WTC11 (cell line): ENCODE measurements around the gene GSTO2. TPM values are rescaled to one million over a fixed set of nuclear protein-coding genes. Genes with fewer than 3 reads are reported as not detected.

Source experiments
- ATAC-seq: fragments of 200-7000 bp; cut with Tn5 transposase; 2 replicates; pipeline ENCODE4 v1.10.0; 2021; ENCODE audit warnings: mild to moderate bottlenecking, moderate library complexity
- CTCF ChIA-PET: fragments of 300-600 bp; sonication (Branson Sonifier 250); formaldehyde crosslinking; loops from one replicate; lab custom pipeline; 2021; ENCODE audit warnings: antibody characterized with exemption; lab: Charles Lee
- POLR2A ChIA-PET: fragments of 350-600 bp; sonication (Branson Sonifier 250); formaldehyde crosslinking; loops from one replicate; lab custom pipeline; 2021; ENCODE audit warnings: antibody characterized with exemption; lab: Charles Lee
- DNase-seq: peaks from one replicate; pipeline ENCODE4 v3.0.0; 2021; ENCODE audit warnings: low spot score
- H3K27ac Mint-ChIP-seq: 2 replicates; pipeline ENCODE4 v1.8.0; 2021; ENCODE audit warnings: mixed read lengths
- H3K27me3 Mint-ChIP-seq: 2 replicates; pipeline ENCODE4 v1.8.0; 2021; ENCODE audit warnings: low read depth, mild to moderate bottlenecking, moderate library complexity, mixed read lengths
- H3K36me3 Mint-ChIP-seq: 2 replicates; pipeline ENCODE4 v1.8.0; 2021; ENCODE audit warnings: mixed read lengths
- H3K4me1 Mint-ChIP-seq: 2 replicates; pipeline ENCODE4 v1.8.0; 2022; ENCODE audit warnings: mixed read lengths
- H3K4me3 Mint-ChIP-seq: 2 replicates; pipeline ENCODE4 v1.8.0; 2021; ENCODE audit warnings: mild to moderate bottlenecking, moderate library complexity, mixed read lengths
- H3K9me3 Mint-ChIP-seq: 2 replicates; pipeline ENCODE4 v1.8.0; 2021; ENCODE audit warnings: mixed read lengths
- ATF6 ChIP-seq: sonication (generic); formaldehyde crosslinking; IDR thresholded peaks from 2 replicates; pipeline ENCODE4 v1.8.1; 2023; ENCODE audit warnings: mild to moderate bottlenecking, missing genetic modification reagents
- CDX4 ChIP-seq: fragments of 250-450 bp; sonication (Bioruptor Pico); IDR thresholded peaks from 2 replicates; pipeline ENCODE4 v1.9.0; 2021; ENCODE audit warnings: moderate library complexity, mild to moderate bottlenecking, inconsistent platforms, borderline replicate concordance
- CREB1 ChIP-seq: sonication (generic); formaldehyde crosslinking; IDR thresholded peaks from 2 replicates; pipeline ENCODE4 v1.8.0; 2023; ENCODE audit warnings: mild to moderate bottlenecking, missing genetic modification reagents
- ELF4 ChIP-seq: sonication (generic); formaldehyde crosslinking; IDR thresholded peaks from 2 replicates; pipeline ENCODE4 v1.8.1; 2022; ENCODE audit warnings: low read depth, mild to moderate bottlenecking, moderate library complexity, missing genetic modification reagents
- GTF2I ChIP-seq: fragments of 250-450 bp; sonication (Bioruptor Pico); conservative IDR thresholded peaks from 2 replicates; pipeline ENCODE4 v1.4.0; 2021; ENCODE audit warnings: mild to moderate bottlenecking
- HMGXB4 ChIP-seq: sonication (generic); formaldehyde crosslinking; IDR thresholded peaks from 2 replicates; pipeline ENCODE4 v1.8.1; 2023; ENCODE audit warnings: mild to moderate bottlenecking, moderate library complexity, missing genetic modification reagents
- JAZF1 ChIP-seq: fragments of 250-450 bp; sonication (Bioruptor Pico); IDR thresholded peaks from 2 replicates; pipeline ENCODE4 v1.9.0; 2021; ENCODE audit warnings: moderate library complexity, mild to moderate bottlenecking, inconsistent platforms
- MYBL2 ChIP-seq: sonication (generic); formaldehyde crosslinking; IDR thresholded peaks from 2 replicates; pipeline ENCODE4 v1.8.1; 2023; ENCODE audit warnings: mild to moderate bottlenecking, moderate library complexity, missing genetic modification reagents
- PRDM15 ChIP-seq: sonication (generic); formaldehyde crosslinking; IDR thresholded peaks from 2 replicates; pipeline ENCODE4 v1.8.0; 2022; ENCODE audit warnings: missing genetic modification reagents
- PRRX2 ChIP-seq: fragments of 250-450 bp; sonication (Bioruptor Pico); IDR thresholded peaks from 2 replicates; pipeline ENCODE4 v1.8.0; 2021; ENCODE audit warnings: mild to moderate bottlenecking
- RELA ChIP-seq: sonication (generic); formaldehyde crosslinking; IDR thresholded peaks from 2 replicates; pipeline ENCODE4 v1.8.1; 2022; ENCODE audit warnings: missing genetic modification reagents, mild to moderate bottlenecking, borderline replicate concordance
- RORB ChIP-seq: fragments of 250-450 bp; sonication (Bioruptor Pico); IDR thresholded peaks from 2 replicates; pipeline ENCODE4 v1.9.0; 2021; ENCODE audit warnings: mild to moderate bottlenecking
- SMAD3 ChIP-seq: sonication (generic); formaldehyde crosslinking; IDR thresholded peaks from 2 replicates; pipeline ENCODE4 v1.8.0; 2022; ENCODE audit warnings: missing genetic modification reagents, mild to moderate bottlenecking, borderline replicate concordance
- SOX15 ChIP-seq: fragments of 250-450 bp; sonication (Bioruptor Pico); IDR thresholded peaks from 2 replicates; pipeline ENCODE4 v1.9.0; 2021; ENCODE audit warnings: mild to moderate bottlenecking
- SP1 ChIP-seq: sonication (generic); formaldehyde crosslinking; conservative IDR thresholded peaks from 2 replicates; pipeline ENCODE4 v1.8.1; 2022; ENCODE audit warnings: missing genetic modification reagents
- TEAD1 ChIP-seq: sonication (generic); formaldehyde crosslinking; IDR thresholded peaks from 2 replicates; pipeline ENCODE4 v1.8.0; 2022; ENCODE audit warnings: mild to moderate bottlenecking, missing genetic modification reagents
- USF1 ChIP-seq: sonication (generic); formaldehyde crosslinking; IDR thresholded peaks from 2 replicates; pipeline ENCODE4 v1.8.0; 2022; ENCODE audit warnings: mild to moderate bottlenecking, missing genetic modification reagents
- ZBTB43 ChIP-seq: sonication (generic); formaldehyde crosslinking; IDR thresholded peaks from 2 replicates; pipeline ENCODE4 v1.8.1; 2023; ENCODE audit warnings: mild to moderate bottlenecking, missing genetic modification reagents
- ZNF219 ChIP-seq: sonication (generic); formaldehyde crosslinking; IDR thresholded peaks from 2 replicates; pipeline ENCODE4 v1.8.0; 2023; ENCODE audit warnings: missing genetic modification reagents, mild to moderate bottlenecking, borderline replicate concordance
- ZNF232 ChIP-seq: sonication (generic); formaldehyde crosslinking; IDR thresholded peaks from 2 replicates; pipeline ENCODE4 v1.8.0; 2022; ENCODE audit warnings: mild to moderate bottlenecking, missing genetic modification reagents
- ZNF263 ChIP-seq: sonication (generic); formaldehyde crosslinking; IDR thresholded peaks from 2 replicates; pipeline ENCODE4 v1.8.1; 2022; ENCODE audit warnings: low read depth, mild to moderate bottlenecking, moderate library complexity, missing genetic modification reagents
- ZNF317 ChIP-seq: sonication (generic); formaldehyde crosslinking; IDR thresholded peaks from 2 replicates; pipeline ENCODE4 v1.8.1; 2023; ENCODE audit warnings: low read depth, mild to moderate bottlenecking, moderate library complexity, missing genetic modification reagents, borderline replicate concordance
- total RNA-seq: library from RNA; stranded (reverse); gene quantifications from 3 replicates; pipeline ENCODE4 v1.2.3, GENCODE V29; 2021

GSTO2 gene
- total RNA-seq, 1 experiment from 2014 or later, result 10.7 TPM

- H3K27ac Mint-ChIP-seq, result no peak overlapping the region
- ChIA-PET POLR2A (no interaction called here), CTCF (interaction anchor here (0.8 to 9.0 kb wide), 10 partner anchors 9 to 69 kb away, joined by 3 to 126 read pairs (median 4); partner anchors contain the start of genes CFAP58 and ITPRIP)
- H3K4me3 Mint-ChIP-seq, result no peak overlapping the region
- H3K9me3 Mint-ChIP-seq, result peaks cover 25% of the 10 kb centered on the region
- ATAC-seq (no peak), DNase-seq (no peak)
- H3K4me1 Mint-ChIP-seq, result peaks cover 12% of the 10 kb centered on the region
- peaks cover 21% of the 10 kb centered on the region for H3K36me3 Mint-ChIP-seq
- TF ChIP-seq ZNF232 (CRISPR knock-in tag) (no peak), SOX15 (no peak), USF1 (no peak), CDX4 (CRISPR knock-in tag) (no peak), SP1 (CRISPR knock-in tag) (no peak), JAZF1 (no peak), ZNF263 (CRISPR knock-in tag) (no peak), RORB (CRISPR knock-in tag) (no peak), ZBTB43 (CRISPR knock-in tag) (no peak), CREB1 (CRISPR knock-in tag) (no peak)
- peaks cover 3% of the 10 kb centered on the region; the same call in 1 of the 2 replicates for H3K27me3 Mint-ChIP-seq
These were observed 30.3 kb downstream of the GSTO2 start for GRCh38 chr10:104299031-104299904.

GRCh38 chr10:104300002-104300735 lies 31.2 kb downstream of the GSTO2 start:
- ATAC-seq (no peak), DNase-seq (no peak)
- peaks cover 3% of the 10 kb centered on the region; the same call in 1 of the 2 replicates for H3K27me3 Mint-ChIP-seq
- H3K4me3 Mint-ChIP-seq, result no peak overlapping the region
- ChIA-PET POLR2A (no interaction called here), CTCF (interaction anchor here (0.7 to 1.6 kb wide), 5 partner anchors 13 to 68 kb away, joined by 3 to 10 read pairs (median 3); partner anchors contain the start of genes CFAP58 and ITPRIP)
- peaks cover 32% of the 10 kb centered on the region for H3K9me3 Mint-ChIP-seq
- peaks cover 28% of the 10 kb centered on the region for H3K36me3 Mint-ChIP-seq
- no peak overlapping the region for H3K27ac Mint-ChIP-seq
- H3K4me1 Mint-ChIP-seq, result peaks cover 12% of the 10 kb centered on the region
- TF ChIP-seq TEAD1 (CRISPR knock-in tag) (no peak), GTF2I (CRISPR knock-in tag) (no peak), ATF6 (CRISPR knock-in tag) (no peak), MYBL2 (CRISPR knock-in tag) (no peak), SMAD3 (CRISPR knock-in tag) (no peak), ZNF317 (CRISPR knock-in tag) (no peak), PRRX2 (no peak), RELA (no peak), ZNF219 (CRISPR knock-in tag) (no peak), ELF4 (CRISPR knock-in tag) (no peak), PRDM15 (no peak), HMGXB4 (CRISPR knock-in tag) (no peak)
